SK-N-SH (cell line): ENCODE results near the gene SYAP1. TPM values are rescaled to one million over a fixed set of nuclear protein-coding genes. Genes with fewer than 3 reads are reported as not detected.

Experiments used
- CTCF ChIA-PET: fragments of 300-600, 350-600 bp; formaldehyde crosslinking; extraction: SDS; loops from one replicate; lab custom pipeline; 2021; lab: Yijun Ruan, JAX
- POLR2A ChIA-PET: fragments of 350-600 bp; sonication (Branson Sonifier 250); formaldehyde crosslinking; extraction: SDS; loops from one replicate; lab custom pipeline; 2020; ENCODE audit warnings: antibody characterized with exemption, inconsistent platforms; lab: Yijun Ruan, JAX
- DNase-seq: peaks from one replicate; pipeline ENCODE4 v3.0.0; 2012
- H2AFZ ChIP-seq: fragments of 200-600 bp; sonication (generic); 2 replicates; pipeline ENCODE4 v1.8.1; 2016; ENCODE audit warnings: antibody characterized with exemption, mild to moderate bottlenecking, low read depth
- H3F3A ChIP-seq: fragments of 200-600 bp; sonication (generic); replicated peaks from 2 replicates; pipeline ENCODE3; 2016; ENCODE audit warnings: antibody characterized with exemption, mild to moderate bottlenecking; ENCODE audit not compliant: insufficient read depth
- H3K27ac ChIP-seq, 2 experiments: fragments of 200-500 bp in 1 of 2; fragments of 200-600 bp in 1 of 2; sonication (Bioruptor generic) in 1 of 2; sonication (generic), shearing (Covaris generic) in 1 of 2; 2 replicates each; pipeline versions ENCODE4 v1.5.1 to v1.6.1; 2014 to 2016; ENCODE audit warnings: low read depth in 2 of 2, inconsistent platforms in 1 of 2, low read length in 1 of 2, mild to moderate bottlenecking in 1 of 2, mixed read lengths in 1 of 2
- H3K27me3 ChIP-seq: fragments of 200-600 bp; sonication (generic), shearing (Covaris generic); 2 replicates; pipeline ENCODE4 v1.6.1; 2016; ENCODE audit warnings: mixed run types; ENCODE audit not compliant: insufficient read depth
- H3K36me3 ChIP-seq, 2 experiments: fragments of 200-500 bp in 1 of 2; fragments of 200-600 bp in 1 of 2; sonication (Bioruptor generic) in 1 of 2; sonication (generic) in 1 of 2; replicated peaks in 1 of 2; 2 replicates each; pipeline versions ENCODE3 to v1.5.1; 2014 to 2016; ENCODE audit warnings: low read length in 1 of 2, mild to moderate bottlenecking in 1 of 2; ENCODE audit not compliant: insufficient read depth in 2 of 2, control insufficient read depth in 1 of 2
- H3K4me1 ChIP-seq, 2 experiments: fragments of 200-500 bp in 1 of 2; fragments of 200-600 bp in 1 of 2; sonication (Bioruptor generic) in 1 of 2; sonication (generic), shearing (Covaris generic) in 1 of 2; 2 replicates each; pipeline versions ENCODE4 v1.5.1 to v1.6.1; 2014 to 2016; ENCODE audit warnings: low read depth in 1 of 2, low read length in 1 of 2, mixed run types in 1 of 2; ENCODE audit not compliant: insufficient read depth in 2 of 2, control insufficient read depth in 1 of 2
- H3K4me2 ChIP-seq: fragments of 200-600 bp; sonication (generic), shearing (Covaris generic); 2 replicates; pipeline ENCODE4 v1.6.1; 2017; ENCODE audit warnings: mixed run types
- H3K4me3 ChIP-seq, 2 experiments: fragments of 200-500 bp in 1 of 2; fragments of 200-600 bp in 1 of 2; sonication (Bioruptor generic) in 1 of 2; sonication (generic), shearing (Covaris generic) in 1 of 2; 2 replicates each; pipeline versions ENCODE4 v1.5.1 to v1.8.1; 2014 to 2016; ENCODE audit warnings: low read depth in 2 of 2, inconsistent platforms in 1 of 2, low read length in 1 of 2, mild to moderate bottlenecking in 1 of 2, mixed read lengths in 1 of 2, moderate library complexity in 1 of 2
- H3K79me2 ChIP-seq: fragments of 200-600 bp; sonication (generic); 2 replicates; pipeline ENCODE4 v1.8.1; 2017; ENCODE audit warnings: mild to moderate bottlenecking; ENCODE audit not compliant: insufficient read depth
- H3K9ac ChIP-seq: fragments of 200-600 bp; sonication (generic); 2 replicates; pipeline ENCODE4 v1.6.1; 2017; ENCODE audit warnings: mixed run types
- H3K9me2 ChIP-seq: fragments of 200-600 bp; sonication (generic); 2 replicates; pipeline ENCODE4 v1.6.1; 2017; ENCODE audit warnings: mixed run types
- H3K9me3 ChIP-seq: fragments of 200-600 bp; sonication (generic); 2 replicates; pipeline ENCODE4 v1.6.1; 2017; ENCODE audit warnings: mixed run types, mild to moderate bottlenecking, moderate library complexity
- H4K20me1 ChIP-seq: fragments of 200-600 bp; sonication (generic); 2 replicates; pipeline ENCODE4 v1.6.1; 2017; ENCODE audit warnings: mild to moderate bottlenecking, mixed run types; ENCODE audit not compliant: insufficient read depth
- ELF1 ChIP-seq: IDR thresholded peaks from 2 replicates; pipeline ENCODE4 v1.4.0; 2012
- MXI1 ChIP-seq: IDR thresholded peaks from 2 replicates; pipeline ENCODE4 v1.6.1; 2012; ENCODE audit warnings: mild to moderate bottlenecking, low read depth, low read length, improper control_type of control experiment
- NRF1 ChIP-seq: IDR thresholded peaks from 2 replicates; pipeline ENCODE4 v1.6.1; 2012; ENCODE audit warnings: low read depth, mild to moderate bottlenecking, low read length
- RAD21 ChIP-seq: IDR thresholded peaks from 2 replicates; pipeline ENCODE4 v1.6.1; 2012; ENCODE audit warnings: mild to moderate bottlenecking, low read length
- RFX5 ChIP-seq: IDR thresholded peaks from 2 replicates; pipeline ENCODE4 v1.6.1; 2012; ENCODE audit warnings: mild to moderate bottlenecking, improper control_type of control experiment, low read length
- RXRA ChIP-seq: IDR thresholded peaks from 2 replicates; pipeline ENCODE4 v1.4.0; 2012; ENCODE audit warnings: low read depth, mild to moderate bottlenecking, borderline replicate concordance
- SIN3A ChIP-seq: IDR thresholded peaks from 2 replicates; pipeline ENCODE4 v1.6.1; 2012; ENCODE audit warnings: low read depth, mild to moderate bottlenecking, low read length, moderate library complexity, borderline replicate concordance
- WGBS: methylation state at CpG from one replicate; pipeline ENCODE4 v1.1.6; 2017; ENCODE audit warnings: low lambda C conversion rate; 5-methylcytosine and 5-hydroxymethylcytosine counted together
- polyA plus RNA-seq, 3 experiments: library from polyadenylated mRNA; depleted of rRNA; stranded (reverse); fragments of >200 nt; gene quantifications; 2 replicates each; pipeline ENCODE4 v1.2.3, GENCODE V29; 2012
- small RNA-seq, 7 experiments: library from RNA; depleted of rRNA; stranded (forward); fragments of <200 nt; gene quantifications; one replicate each; pipeline ENCODE3, GENCODE V24; 2012
- TF ChIP-seq, protein P1 (sequence below): fragments of 150-350 bp; IDR thresholded peaks from 2 replicates; pipeline ENCODE4 v1.6.1; 2016; ENCODE audit warnings: mild to moderate bottlenecking, low read depth, low read length
- TF ChIP-seq, protein P2 (sequence below): IDR thresholded peaks from 2 replicates; pipeline ENCODE4; 2012

The SYAP1 gene
- polyA plus RNA-seq, 1 of the 3 experiments (the other 2 are of a cell fraction) = 11.9 TPM

GRCh38 chrX:16814597-16814996 lies 95.2 kb downstream of the SYAP1 start:
- peaks cover 3% of the 10 kb centered on the region for H3F3A ChIP-seq
- no peaks in the 10 kb centered on the region for H3K9me3 ChIP-seq
- peaks cover 10 to 17% of the 10 kb centered on the region in 2 experiments for H3K36me3 ChIP-seq
- H3K9me2 ChIP-seq = no peaks in the 10 kb centered on the region
- H3K27ac ChIP-seq = no peak overlapping the region
- POLR2A ChIA-PET = no interaction called here
- no peak overlapping the region for H3K4me2 ChIP-seq
- no peak for DNase-seq
- 100% methylated on average over 1 of the region's 1 CpG for WGBS
- TF ChIP-seq RFX5 = no peak
- no peak for TF ChIP-seq MXI1
- TF ChIP-seq, protein P1, sequence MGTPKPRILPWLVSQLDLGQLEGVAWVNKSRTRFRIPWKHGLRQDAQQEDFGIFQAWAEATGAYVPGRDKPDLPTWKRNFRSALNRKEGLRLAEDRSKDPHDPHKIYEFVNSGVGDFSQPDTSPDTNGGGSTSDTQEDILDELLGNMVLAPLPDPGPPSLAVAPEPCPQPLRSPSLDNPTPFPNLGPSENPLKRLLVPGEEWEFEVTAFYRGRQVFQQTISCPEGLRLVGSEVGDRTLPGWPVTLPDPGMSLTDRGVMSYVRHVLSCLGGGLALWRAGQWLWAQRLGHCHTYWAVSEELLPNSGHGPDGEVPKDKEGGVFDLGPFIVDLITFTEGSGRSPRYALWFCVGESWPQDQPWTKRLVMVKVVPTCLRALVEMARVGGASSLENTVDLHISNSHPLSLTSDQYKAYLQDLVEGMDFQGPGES = no peak
- TF ChIP-seq, protein P2, sequence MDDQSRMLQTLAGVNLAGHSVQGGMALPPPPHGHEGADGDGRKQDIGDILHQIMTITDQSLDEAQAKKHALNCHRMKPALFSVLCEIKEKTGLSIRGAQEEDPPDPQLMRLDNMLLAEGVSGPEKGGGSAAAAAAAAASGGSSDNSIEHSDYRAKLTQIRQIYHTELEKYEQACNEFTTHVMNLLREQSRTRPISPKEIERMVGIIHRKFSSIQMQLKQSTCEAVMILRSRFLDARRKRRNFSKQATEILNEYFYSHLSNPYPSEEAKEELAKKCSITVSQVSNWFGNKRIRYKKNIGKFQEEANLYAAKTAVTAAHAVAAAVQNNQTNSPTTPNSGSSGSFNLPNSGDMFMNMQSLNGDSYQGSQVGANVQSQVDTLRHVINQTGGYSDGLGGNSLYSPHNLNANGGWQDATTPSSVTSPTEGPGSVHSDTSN = no peak
- no peak for TF ChIP-seq NRF1
- no peak for TF ChIP-seq RAD21
- TF ChIP-seq ELF1 = no peak
- TF ChIP-seq SIN3A = no peak
- no peak for TF ChIP-seq RXRA
- H2AFZ ChIP-seq = no peak overlapping the region
- CTCF ChIA-PET = interaction anchor here (2.7 kb wide), 1 partner anchor 12 kb away, joined by 9 read pairs; no protein-coding TSS in a partner anchor
- no peak overlapping the region for H3K9ac ChIP-seq
- H3K79me2 ChIP-seq = peaks cover 49% of the 10 kb centered on the region
- H4K20me1 ChIP-seq = no peaks in the 10 kb centered on the region
- H3K27me3 ChIP-seq = no peaks in the 10 kb centered on the region
- no peak overlapping the region for H3K4me3 ChIP-seq
- no peaks in the 10 kb centered on the region for H3K4me1 ChIP-seq

Small RNA genes within 50 kb of the gene (small RNA-seq; reads per million reads assigned to genes)
- gene RNU7-56P (0 reads per million in 7 experiments), gene RPL12P49 (0 to 0.20 (median 0) reads per million in 7 experiments)

Other genes with a start within 250 kb of the SYAP1 start
- gene S100G, start 69.5 kb upstream of the SYAP1 start, polyA plus RNA-seq (2012; rRNA removed) = not detected in 2 replicates
- 6.1 and 6.9 TPM in 2 replicates for gene CTPS2, start 6.9 kb upstream of the SYAP1 start, polyA plus RNA-seq (2012; rRNA removed)
- gene TXLNG, start 66.9 kb downstream of the SYAP1 start, polyA plus RNA-seq (2012; rRNA removed) = 12.1 and 16.6 TPM in 2 replicates
- gene RBBP7, start 150.8 kb downstream of the SYAP1 start, polyA plus RNA-seq (2012; rRNA removed) = 172 and 198 TPM in 2 replicates
- 0.62 and 0.73 TPM in 2 replicates for gene REPS2, start 227.0 kb downstream of the SYAP1 start, polyA plus RNA-seq (2012; rRNA removed)